Erythroblast (primary cell): ENCODE measurements around the gene PHACTR4.

Experiments
- GATA1 ChIP-seq: IDR thresholded peaks from 2 replicates; pipeline ENCODE4 v1.6.1; 2011; ENCODE audit warnings: low read depth, mild to moderate bottlenecking, control low read depth, low read length, moderate library complexity
- POLR2A ChIP-seq: IDR thresholded peaks from 2 replicates; pipeline ENCODE4 v1.6.1; 2011; ENCODE audit warnings: mild to moderate bottlenecking, low read length

- no peak for TF ChIP-seq POLR2A
- TF ChIP-seq GATA1, result no peak
These were observed 41.3 kb upstream of the PHACTR4 start for GRCh38 chr1:28328228-28328648.
